OCI-M1 (cell line): ENCODE results near the gene MED8.

Source experiments
- DNase-seq: peaks from one replicate; lab custom pipeline; 2025; lab: John Stamatoyannopoulos, UW

The MED8 gene

GRCh38 chr1:43358746-43359693, 30.6 kb downstream of the MED8 start, which contains the start of gene CDC20:
CDC20 (plus strand) TSS chr1:43358981; CDS start chr1:43359216, 235 bp downstream.
- DNase-seq, result peak; percentile 99

- DNase-seq, result peak; percentile 85
Observed at GRCh38 chr1:43358121-43358745, 31.4 kb downstream of the MED8 start.

- DNase-seq, result no peak
Observed at GRCh38 chr1:43357251-43357650, 32.3 kb downstream of the MED8 start.

GRCh38 chr1:43354936-43355335, 34.7 kb downstream of the MED8 start:
- DNase-seq, result no peak

GRCh38 chr1:43354471-43354870, 35.1 kb downstream of the MED8 start:
- DNase-seq, result no peak

GRCh38 chr1:43352881-43353280, 36.7 kb downstream of the MED8 start:
- DNase-seq, result no peak

GRCh38 chr1:43352351-43352705, 37.3 kb downstream of the MED8 start:
- DNase-seq, result no peak

GRCh38 chr1:43351421-43352350, 37.9 kb downstream of the MED8 start:
- no peak for DNase-seq

- DNase-seq, result no peak
Observed at GRCh38 chr1:43350976-43351375, 38.6 kb downstream of the MED8 start.

GRCh38 chr1:43349594-43350306, 39.9 kb downstream of the MED8 start:
- no peak for DNase-seq

- DNase-seq, result no peak
Observed at GRCh38 chr1:43348809-43349593, 40.6 kb downstream of the MED8 start.

- no peak for DNase-seq
Observed at GRCh38 chr1:43348343-43348808, 41.2 kb downstream of the MED8 start.

GRCh38 chr1:43346636-43347035, 43.0 kb downstream of the MED8 start:
- DNase-seq, result no peak

GRCh38 chr1:43345120-43345519, 44.5 kb downstream of the MED8 start:
- peak; percentile 70 for DNase-seq

GRCh38 chr1:43344267-43344850, 45.2 kb downstream of the MED8 start:
- DNase-seq, result peak; percentile 38

GRCh38 chr1:43340559-43340958, 49.0 kb downstream of the MED8 start:
- DNase-seq, result no peak

GRCh38 chr1:43339584-43340232, 49.9 kb downstream of the MED8 start:
- DNase-seq, result no peak

- no peak for DNase-seq
Observed at GRCh38 chr1:43338001-43338400, 51.6 kb downstream of the MED8 start.

GRCh38 chr1:43337588-43337987, 52.0 kb downstream of the MED8 start, which contains the start of gene MPL:
MPL (plus strand) TSS chr1:43337818; CDS start chr1:43337849, 31 bp downstream.
- no peak for DNase-seq
